HG02588 (cell line): Measurements from ENCODE around the gene RGS16.

Experiments used
- ATAC-seq: cut with Tn5 transposase; IDR thresholded peaks from one replicate; pipeline ENCODE4 v1.9.1; 2021; ENCODE audit warnings: mild to moderate bottlenecking, moderate library complexity; ENCODE audit not compliant: unreplicated experiment

The RGS16 gene

GRCh38 chr1:182587093-182587492, 17.1 kb downstream of the RGS16 start:
- no peak for ATAC-seq

DNA sequence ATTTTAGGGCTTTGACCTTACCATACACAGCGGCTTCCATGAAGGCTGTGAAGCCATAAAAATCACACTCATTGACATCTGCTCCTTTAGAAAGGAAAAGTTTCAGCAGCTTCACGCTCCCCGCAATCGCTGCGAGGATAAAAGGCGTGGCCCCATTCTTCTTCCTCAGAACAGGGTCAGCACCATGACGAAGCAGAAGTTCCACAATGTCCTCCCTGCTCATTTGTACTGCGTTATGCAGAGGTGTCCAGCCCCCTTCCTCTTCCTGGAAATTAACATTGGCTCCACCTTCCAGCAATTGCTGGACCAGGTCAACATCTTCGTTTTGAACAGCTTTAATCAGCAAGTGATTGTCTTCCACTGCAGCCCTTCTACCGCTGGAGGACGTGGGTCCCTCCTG, 17.8 kb downstream of the RGS16 start:
- no peak for ATAC-seq

GRCh38 chr1:182584746-182585145, 19.4 kb downstream of the RGS16 start:
- ATAC-seq, result no peak

- ATAC-seq, result no peak
These were observed 23.5 kb downstream of the RGS16 start for GRCh38 chr1:182580736-182581135.

DNA sequence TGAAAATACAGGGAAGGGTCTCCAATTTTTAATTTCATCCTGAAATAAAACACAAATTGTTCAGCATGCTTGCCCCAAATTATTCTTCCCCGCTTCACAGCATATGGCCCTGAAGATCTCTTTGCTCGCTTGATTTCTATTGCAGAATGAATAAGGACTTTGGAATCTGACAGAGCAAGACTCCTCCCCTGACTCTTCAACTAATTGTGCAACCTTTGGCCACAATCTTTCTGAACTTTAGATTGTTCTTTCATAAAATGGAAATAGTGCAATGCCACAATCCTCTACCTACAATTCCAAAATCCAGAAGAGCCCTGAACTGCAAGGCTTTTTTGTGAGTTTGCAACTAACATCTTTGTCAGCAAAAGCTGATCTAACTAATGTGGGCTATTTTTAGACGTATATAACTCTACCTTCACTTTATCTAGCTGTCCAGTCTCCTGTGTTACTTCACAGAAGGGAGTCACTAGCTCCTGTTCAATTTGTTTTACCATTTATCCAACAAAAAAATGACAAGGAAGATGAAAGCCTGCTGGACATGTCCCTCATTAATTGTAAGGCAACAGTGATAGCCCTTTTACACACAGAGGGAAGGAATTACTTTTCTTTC, 28.5 kb downstream of the RGS16 start:
- ATAC-seq, result no peak

DNA sequence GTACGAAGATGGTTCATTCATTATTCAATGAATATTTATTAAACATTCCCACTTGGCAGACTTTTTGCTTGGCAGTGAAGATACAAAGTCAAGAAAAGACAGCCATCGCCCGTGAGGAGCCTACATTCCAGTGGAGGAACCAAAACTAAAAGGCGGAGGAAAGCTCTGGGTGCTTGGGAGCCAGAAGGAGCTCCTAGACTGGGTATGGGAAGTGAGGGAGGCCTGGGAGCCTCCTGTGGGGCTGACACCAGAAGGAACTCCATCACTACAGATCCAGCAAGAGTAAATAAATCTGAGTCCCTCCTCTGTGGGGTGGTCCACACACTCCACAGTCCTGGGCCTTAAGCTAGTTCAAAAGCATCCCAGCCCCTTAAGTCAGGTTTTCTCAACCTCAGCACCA, 30.0 kb downstream of the RGS16 start:
- no peak for ATAC-seq

DNA sequence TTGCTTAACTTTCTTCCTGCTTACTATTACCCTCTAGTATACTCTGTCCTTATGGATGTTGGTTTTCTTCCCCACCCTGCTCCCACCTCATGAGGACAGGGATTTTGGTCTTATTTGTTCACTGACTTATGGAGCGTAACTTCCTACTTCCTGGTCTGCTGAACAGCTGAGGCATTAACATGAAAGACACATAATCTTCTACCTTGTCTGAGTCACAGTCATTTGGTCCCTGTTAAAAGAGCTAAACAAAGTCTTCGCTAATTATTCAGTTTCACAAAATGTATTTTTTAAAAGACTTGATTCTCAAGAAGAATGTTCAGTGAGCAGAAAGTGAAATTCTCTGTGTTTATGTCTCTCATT, 33.6 kb downstream of the RGS16 start:
- no peak for ATAC-seq

- ATAC-seq, result no peak
These were observed 34.1 kb downstream of the RGS16 start for GRCh38 chr1:182569939-182570610.

GRCh38 chr1:182568647-182569284, 35.4 kb downstream of the RGS16 start:
- no peak for ATAC-seq

- ATAC-seq, result no peak
These were observed 36.6 kb downstream of the RGS16 start for GRCh38 chr1:182567629-182568028.

DNA sequence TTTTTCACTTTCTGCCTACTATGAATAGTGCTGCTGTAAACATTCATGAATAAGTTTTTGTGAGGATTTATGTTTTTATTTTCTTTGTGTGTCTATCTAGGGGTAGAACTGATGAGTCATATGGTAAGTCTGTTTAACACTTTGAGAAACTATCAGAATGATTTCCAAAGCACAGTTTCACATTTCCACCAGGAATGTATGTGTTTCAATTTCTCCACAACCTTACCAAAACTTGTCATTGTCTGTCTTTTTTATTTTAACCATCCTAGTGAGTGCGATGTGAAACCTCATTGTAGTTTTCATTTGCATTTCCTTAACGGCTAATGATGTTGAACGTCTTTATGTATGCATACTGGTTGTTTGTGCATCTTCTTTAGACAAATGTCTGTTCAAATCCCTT, 38.7 kb downstream of the RGS16 start:
- no peak for ATAC-seq

- ATAC-seq, result no peak
These were observed 39.7 kb downstream of the RGS16 start for GRCh38 chr1:182564406-182565004.

DNA sequence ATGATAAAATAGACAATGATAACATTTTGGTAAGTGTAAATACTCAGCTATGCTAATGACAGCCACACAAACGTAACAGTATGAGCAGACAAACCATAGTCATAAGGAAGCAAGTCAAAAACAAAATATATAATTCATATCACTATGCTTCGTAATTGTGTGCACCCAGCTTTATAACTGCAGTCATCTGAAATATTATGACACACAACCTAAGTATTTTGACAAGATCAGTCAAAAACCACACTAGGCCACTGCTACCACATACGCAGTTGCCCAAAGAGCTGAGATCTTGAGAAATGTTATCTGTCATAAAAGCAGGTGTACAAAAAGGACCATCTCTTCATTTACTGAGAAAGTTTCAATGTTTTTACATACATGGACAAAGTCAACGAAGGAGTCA, 41.1 kb downstream of the RGS16 start:
- no peak for ATAC-seq

DNA sequence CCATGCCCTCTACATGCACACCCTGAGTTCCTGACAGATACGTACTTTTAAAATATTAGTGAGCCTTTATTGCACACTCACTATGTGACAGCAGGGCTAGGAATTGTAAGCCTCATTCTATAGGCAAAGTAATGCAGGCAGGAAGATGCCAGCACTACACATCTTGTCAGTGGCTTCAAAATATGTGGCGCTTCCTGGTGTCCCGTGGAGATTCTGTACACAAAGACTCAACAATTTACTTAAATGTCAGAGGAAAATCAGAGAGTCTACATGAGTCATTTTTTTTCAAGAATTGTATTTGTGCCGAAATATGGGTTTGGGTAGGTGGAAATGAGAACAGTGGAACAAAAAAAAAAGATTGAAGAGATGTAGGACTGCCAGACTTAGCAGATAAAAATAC, 42.7 kb downstream of the RGS16 start:
- ATAC-seq, result no peak

DNA sequence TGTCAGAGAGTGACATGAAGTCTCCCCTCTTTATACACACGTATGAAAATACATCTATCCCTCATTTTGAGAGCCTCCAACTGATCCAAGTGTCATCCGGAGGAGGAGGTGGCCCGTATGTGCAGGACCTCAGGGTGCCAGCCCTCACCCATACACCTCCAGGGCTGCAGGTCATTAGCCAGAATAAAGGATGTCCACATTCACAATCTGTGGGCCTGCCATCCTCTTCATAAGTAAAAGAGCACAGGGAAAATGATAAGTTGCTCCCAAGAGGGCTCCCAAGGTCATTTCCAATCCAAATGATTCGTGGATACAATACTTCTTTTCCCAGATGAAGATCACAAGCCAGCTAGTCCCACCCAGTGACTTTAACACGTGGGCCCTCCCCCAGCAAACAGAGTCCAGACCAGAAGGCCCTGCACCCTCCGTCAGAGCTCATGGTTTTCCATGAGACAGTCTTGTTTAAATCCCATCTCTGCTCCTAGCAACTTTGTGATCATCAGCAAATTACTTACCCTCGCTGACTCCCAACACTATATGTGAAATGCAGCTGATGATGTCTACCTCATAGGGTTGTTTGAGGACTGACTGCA, 43.7 kb downstream of the RGS16 start:
- no peak for ATAC-seq

- ATAC-seq, result no peak
These were observed 47.9 kb downstream of the RGS16 start for GRCh38 chr1:182556279-182556678.

GRCh38 chr1:182555493-182555892, 48.7 kb downstream of the RGS16 start:
- no peak for ATAC-seq

DNA sequence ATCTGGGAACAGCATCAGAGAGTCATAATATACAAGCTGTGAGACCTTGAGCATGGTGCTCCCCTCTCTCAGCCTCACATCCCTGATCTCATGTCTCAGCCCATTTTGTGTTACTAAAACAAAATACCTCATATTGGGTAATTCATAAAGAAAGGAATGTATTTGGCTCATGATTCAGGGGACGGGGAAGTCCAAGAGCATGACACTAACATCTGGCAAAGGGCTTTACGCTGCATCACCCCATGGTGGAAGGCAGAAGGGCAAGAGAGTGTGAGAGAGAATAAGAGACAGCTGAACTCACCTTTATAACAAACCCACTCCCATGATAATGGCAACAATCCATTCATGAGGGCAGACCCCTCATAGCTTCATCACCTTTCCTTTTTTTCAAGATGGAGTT, 51.7 kb downstream of the RGS16 start:
- no peak for ATAC-seq

DNA sequence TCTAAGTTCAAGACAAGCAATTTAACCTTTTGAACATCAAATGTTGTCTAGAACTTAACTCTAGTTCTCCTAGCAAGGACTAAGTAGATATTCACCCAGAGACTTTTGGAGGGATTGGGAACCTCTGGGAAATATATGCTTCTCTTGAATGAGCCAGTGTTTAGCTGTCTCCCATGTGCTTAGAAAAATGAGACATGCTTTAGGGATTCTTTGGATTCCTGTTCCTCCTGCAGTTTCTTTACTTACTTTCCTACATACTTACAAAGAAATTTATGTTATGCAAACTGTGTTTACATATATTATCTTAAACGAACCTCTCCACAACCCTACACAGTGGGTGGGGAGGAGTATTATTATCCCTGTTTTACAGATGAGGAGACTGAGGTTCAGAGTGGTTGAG, 54.4 kb downstream of the RGS16 start:
- ATAC-seq, result no peak

DNA sequence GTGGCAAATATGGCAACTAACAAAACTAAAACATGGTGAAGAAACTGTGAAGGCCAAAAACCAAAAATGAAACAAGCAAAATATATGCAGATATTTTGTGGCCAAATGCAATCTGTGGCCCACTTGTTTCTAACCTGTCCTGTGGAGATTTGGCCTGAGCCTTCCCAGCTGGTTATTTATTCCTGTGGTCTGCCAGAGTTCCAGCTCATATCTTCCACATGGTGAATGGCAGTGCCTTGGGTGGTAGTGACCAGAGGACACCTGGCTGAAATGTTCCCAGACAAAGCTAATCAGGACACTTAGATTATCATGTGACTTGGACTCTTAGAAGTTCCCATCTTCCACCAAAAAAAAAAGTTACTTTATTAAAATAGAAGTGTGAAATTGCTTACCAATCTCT, 54.8 kb downstream of the RGS16 start:
- ATAC-seq, result no peak
